H9 (cell line): ENCODE results near the gene CELSR2. TPM values are rescaled to one million over a fixed set of nuclear protein-coding genes. Genes with fewer than 3 reads are reported as not detected.

Source experiments
- DNase-seq: peaks from one replicate; pipeline ENCODE4 v3.0.0-alpha.2; 2017
- H2AFZ ChIP-seq: one replicate; pipeline ENCODE4 v1.6.1; 2013; ENCODE audit warnings: mild to moderate bottlenecking, low read length, control low read depth, moderate library complexity
- H2AK5ac ChIP-seq: 2 replicates; pipeline ENCODE4 v1.6.1; 2013; ENCODE audit warnings: low read length, control low read depth, mixed read lengths; ENCODE audit not compliant: insufficient read length
- H2BK120ac ChIP-seq: one replicate; pipeline ENCODE4 v1.6.1; 2013; ENCODE audit warnings: low read depth, mild to moderate bottlenecking, low read length, control low read depth, inconsistent platforms; ENCODE audit not compliant: poor library complexity, severe bottlenecking
- H2BK12ac ChIP-seq: 2 replicates; pipeline ENCODE4 v1.6.1; 2013; ENCODE audit warnings: low read length, control low read depth, mixed read lengths, low read depth; ENCODE audit not compliant: insufficient read length
- H2BK15ac ChIP-seq: 2 replicates; pipeline ENCODE4 v1.6.1; 2013; ENCODE audit warnings: low read depth, low read length, control low read depth
- H2BK20ac ChIP-seq: one replicate; pipeline ENCODE4 v1.6.1; 2013; ENCODE audit warnings: low read depth, mild to moderate bottlenecking, low read length, control low read depth, inconsistent platforms; ENCODE audit not compliant: poor library complexity, severe bottlenecking
- H2BK5ac ChIP-seq: 2 replicates; pipeline ENCODE4 v1.6.1; 2013; ENCODE audit warnings: low read length, control low read depth, mixed read lengths; ENCODE audit not compliant: insufficient read length
- H3K14ac ChIP-seq: 2 replicates; pipeline ENCODE4 v1.6.1; 2013; ENCODE audit warnings: low read length, control low read depth; ENCODE audit not compliant: insufficient read depth
- H3K18ac ChIP-seq: 2 replicates; pipeline ENCODE4 v1.6.1; 2013; ENCODE audit warnings: low read depth, mild to moderate bottlenecking, mixed read lengths, low read length, control low read depth; ENCODE audit not compliant: insufficient read length
- H3K23ac ChIP-seq: 2 replicates; pipeline ENCODE4 v1.6.1; 2013; ENCODE audit warnings: low read length, control low read depth, mixed read lengths, low read depth; ENCODE audit not compliant: insufficient read length
- H3K23me2 ChIP-seq: 2 replicates; pipeline ENCODE4 v1.6.1; 2013; ENCODE audit warnings: low read depth, mild to moderate bottlenecking, mixed read lengths, low read length, control low read depth; ENCODE audit not compliant: insufficient read length, poor library complexity, severe bottlenecking
- H3K27ac ChIP-seq: 2 replicates; pipeline ENCODE4 v1.5.1; 2013; ENCODE audit warnings: low read length, control low read depth, mixed read lengths, low read depth; ENCODE audit not compliant: insufficient read length
- H3K27me3 ChIP-seq: 2 replicates; pipeline ENCODE4 v1.6.1; 2013; ENCODE audit warnings: low read length, control low read depth, inconsistent platforms; ENCODE audit not compliant: insufficient read depth
- H3K4ac ChIP-seq: 2 replicates; pipeline ENCODE4 v1.6.1; 2013; ENCODE audit warnings: low read depth, mild to moderate bottlenecking, control low read depth, inconsistent platforms, low read length, moderate library complexity
- H3K4me1 ChIP-seq: 2 replicates; pipeline ENCODE4 v1.6.1; 2013; ENCODE audit warnings: low read length, control low read depth, inconsistent platforms; ENCODE audit not compliant: insufficient read depth
- H3K4me2 ChIP-seq: 2 replicates; pipeline ENCODE4 v1.6.1; 2013; ENCODE audit warnings: low read length, control low read depth, mixed read lengths; ENCODE audit not compliant: insufficient read length, insufficient read depth
- H3K56ac ChIP-seq: 2 replicates; pipeline ENCODE4 v1.6.1; 2013; ENCODE audit warnings: low read depth, mild to moderate bottlenecking, mixed read lengths, low read length, control low read depth; ENCODE audit not compliant: insufficient read length
- H3K79me1 ChIP-seq: 2 replicates; pipeline ENCODE4 v1.6.1; 2013; ENCODE audit warnings: low read depth, mild to moderate bottlenecking, moderate library complexity, low read length, control low read depth, inconsistent platforms; ENCODE audit not compliant: insufficient read depth, poor library complexity, severe bottlenecking
- H3K79me2 ChIP-seq: 2 replicates; pipeline ENCODE4 v1.6.1; 2013; ENCODE audit warnings: low read length, control low read depth, inconsistent platforms; ENCODE audit not compliant: insufficient read depth
- H3K9ac ChIP-seq: 2 replicates; pipeline ENCODE4 v1.6.1; 2013; ENCODE audit warnings: low read length, control low read depth, mixed read lengths; ENCODE audit not compliant: insufficient read length; ENCODE audit errors: extremely low read depth
- H3K9me3 ChIP-seq: one replicate; pipeline ENCODE4 v1.6.1; 2013; ENCODE audit warnings: low read depth, low read length, inconsistent platforms; ENCODE audit not compliant: control insufficient read depth
- H3T11ph ChIP-seq: one replicate; pipeline ENCODE4 v1.6.1; 2013; ENCODE audit warnings: mild to moderate bottlenecking, low read length, control low read depth, inconsistent platforms
- H4K20me1 ChIP-seq: one replicate; pipeline ENCODE4 v1.6.1; 2013; ENCODE audit not compliant: control insufficient read depth, insufficient read length, insufficient read depth
- H4K5ac ChIP-seq: 2 replicates; pipeline ENCODE4 v1.6.1; 2013; ENCODE audit warnings: low read depth, mild to moderate bottlenecking, mixed read lengths, low read length, control low read depth; ENCODE audit not compliant: insufficient read length
- H4K8ac ChIP-seq: replicated peaks from 2 replicates; pipeline ENCODE4 v1.6.1; 2013; ENCODE audit warnings: low read length, control low read depth, mixed read lengths, low read depth; ENCODE audit not compliant: insufficient read length
- H4K91ac ChIP-seq: 2 replicates; pipeline ENCODE4 v1.6.1; 2013; ENCODE audit warnings: low read depth, mild to moderate bottlenecking, moderate library complexity, mixed read lengths, low read length, control low read depth; ENCODE audit not compliant: insufficient read length
- H3K27ac Mint-ChIP-seq, 3 experiments: 2 replicates in 2 of 3; 3 replicates in 1 of 3; pipeline ENCODE4 v1.8.0; 2020 to 2021; ENCODE audit warnings: mixed read lengths in 3 of 3, mild to moderate bottlenecking in 1 of 3, moderate library complexity in 1 of 3
- H3K27me3 Mint-ChIP-seq: 2 replicates; pipeline ENCODE4 v1.8.0; 2021; ENCODE audit warnings: low read depth, mild to moderate bottlenecking, moderate library complexity, mixed read lengths
- H3K36me3 Mint-ChIP-seq, 3 experiments: 2 replicates in 2 of 3; 3 replicates in 1 of 3; pipeline ENCODE4 v1.8.0; 2020 to 2021; ENCODE audit warnings: low read depth in 3 of 3, mixed read lengths in 3 of 3; ENCODE audit not compliant: insufficient read depth in 1 of 3
- H3K4me1 Mint-ChIP-seq, 2 experiments: 2 replicates each; pipeline ENCODE4 v1.8.0; 2020; ENCODE audit warnings: mixed read lengths in 2 of 2
- H3K4me3 Mint-ChIP-seq, 2 experiments: 2 replicates in 1 of 2; 3 replicates in 1 of 2; pipeline ENCODE4 v1.8.0; 2020 to 2021; ENCODE audit warnings: mild to moderate bottlenecking in 2 of 2, mixed read lengths in 2 of 2, moderate library complexity in 1 of 2
- H3K9me3 Mint-ChIP-seq, 2 experiments: 2 replicates in 1 of 2; 3 replicates in 1 of 2; pipeline ENCODE4 v1.8.0; 2020; ENCODE audit warnings: mild to moderate bottlenecking in 2 of 2, mixed read lengths in 2 of 2, moderate library complexity in 1 of 2
- CTCF ChIP-seq: fragments of 200-600 bp; sonication (generic); conservative IDR thresholded peaks from 3 replicates; pipeline ENCODE4 v1.8.0; 2021; ENCODE audit warnings: antibody characterized with exemption, mild to moderate bottlenecking
- WGBS: extraction: QIAGEN DNeasy Blood & Tissue Kit; methylation state at CpG from one replicate; pipeline ENCODE4 v1.1.7; 2013; ENCODE audit warnings: missing lambda C conversion rate, low lambda C conversion rate, mixed read lengths; ENCODE audit not compliant: insufficient read length; ENCODE audit errors: extremely low coverage; 5-methylcytosine and 5-hydroxymethylcytosine counted together
- total RNA-seq: library from RNA; stranded (reverse); gene quantifications from 2 replicates; pipeline ENCODE4 v1.2.1, GENCODE V29; 2021

CELSR2 gene
- total RNA-seq, 1 experiment from 2014 or later = 29.2 TPM

- Histone ChIP-seq H3K4me1 (no peaks in the 10 kb centered on the region; the same call in 1 of the 2 replicates), H2BK15ac (no peak overlapping the region), H2BK20ac (no peak overlapping the region), H4K8ac (no peak overlapping the region), H4K20me1 (no peaks in the 10 kb centered on the region), H3K27me3 (no peaks in the 10 kb centered on the region), H2BK12ac (no peak overlapping the region), H3K23ac (no peak overlapping the region), H2BK120ac (no peak overlapping the region), H3K23me2 (no peaks in the 10 kb centered on the region), H3K79me2 (no peaks in the 10 kb centered on the region), H3K18ac (no peak overlapping the region), H3K9ac (no peak overlapping the region), H3K56ac (no peak overlapping the region), H3K4me2 (no peak overlapping the region), H3T11ph (no peak overlapping the region), H3K14ac (no peak overlapping the region), H3K4ac (no peak overlapping the region), H4K91ac (no peak overlapping the region), H3K79me1 (no peaks in the 10 kb centered on the region), H2AK5ac (no peak overlapping the region), H3K9me3 (no peaks in the 10 kb centered on the region), H2BK5ac (no peak overlapping the region), H2AFZ (no peak overlapping the region), H3K27ac (no peak overlapping the region), H4K5ac (no peak overlapping the region)
- Mint-ChIP-seq H3K4me3 (no peak overlapping the region), H3K27me3 (no peaks in the 10 kb centered on the region), H3K4me1 (peaks cover 23 to 25% of the 10 kb centered on the region in 2 experiments), H3K9me3 (no peaks in the 10 kb centered on the region; a peak in 1 of 5 replicates), H3K36me3 (peaks cover 9 to 44% (median 44%) of the 10 kb centered on the region in 3 experiments; a peak in 6 of 7 replicates), H3K27ac (no peak overlapping the region; a peak in 1 of 7 replicates)
- no peak for DNase-seq
- WGBS = no CpG with 5 or more reads among the region's 13 CpGs
- TF ChIP-seq CTCF = no peak
Measured at GRCh38 chr1:109272021-109272799, 22.9 kb downstream of the CELSR2 start.
